Right lobe of liver (tissue), 4 donors: ENCODE measurements around the gene MUC4.
"Not testable (repeated sequence)": the region's sequence is repeated elsewhere in the genome, so short reads cannot be mapped to it uniquely, and the experiment has no call there.

Experiments used
- POLR2A ChIP-seq: fragments of 450-650 bp; IDR thresholded peaks from one replicate; pipeline ENCODE4 v1.6.1; 2017; ENCODE audit warnings: antibody characterized with exemption, mild to moderate bottlenecking
- TF ChIP-seq, protein P1 (sequence below), 4 donors: fragments of 200-600 bp in 3 of 4; fragments of 450-650 bp in 1 of 4; IDR thresholded peaks; one replicate each; pipeline versions ENCODE4 v1.5.1 to v1.8.0; 2016 to 2022; ENCODE audit warnings: antibody characterized with exemption in 4 of 4, mild to moderate bottlenecking in 2 of 4
- donor health status: DM: no; HTN: no; CAD: no.
- donor health status: DM: no; HTN: no; CAD: no.
- donor health status: DM: no; HTN: yes; CAD: no.

DNA sequence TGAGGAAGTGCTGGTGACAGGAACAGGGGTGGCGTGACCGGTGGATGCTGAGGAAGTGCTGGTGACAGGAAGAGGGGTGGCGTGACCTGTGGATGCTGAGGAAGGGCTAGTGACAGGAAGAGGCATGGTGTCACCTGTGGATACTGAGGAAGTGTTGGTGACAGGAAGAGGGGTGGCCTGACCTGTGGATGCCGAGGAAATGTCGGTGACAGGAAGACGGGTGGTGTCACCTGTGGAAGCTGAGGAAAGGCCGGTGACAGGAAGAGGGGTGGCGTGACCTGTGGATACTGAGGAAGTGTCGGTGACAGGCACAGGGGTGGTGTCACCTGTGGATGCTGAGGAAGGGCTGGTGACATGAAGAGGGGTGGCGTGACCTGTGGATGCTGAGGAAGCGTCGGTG is 30.5 kb downstream of the MUC4 start:
- TF ChIP-seq, protein P1, sequence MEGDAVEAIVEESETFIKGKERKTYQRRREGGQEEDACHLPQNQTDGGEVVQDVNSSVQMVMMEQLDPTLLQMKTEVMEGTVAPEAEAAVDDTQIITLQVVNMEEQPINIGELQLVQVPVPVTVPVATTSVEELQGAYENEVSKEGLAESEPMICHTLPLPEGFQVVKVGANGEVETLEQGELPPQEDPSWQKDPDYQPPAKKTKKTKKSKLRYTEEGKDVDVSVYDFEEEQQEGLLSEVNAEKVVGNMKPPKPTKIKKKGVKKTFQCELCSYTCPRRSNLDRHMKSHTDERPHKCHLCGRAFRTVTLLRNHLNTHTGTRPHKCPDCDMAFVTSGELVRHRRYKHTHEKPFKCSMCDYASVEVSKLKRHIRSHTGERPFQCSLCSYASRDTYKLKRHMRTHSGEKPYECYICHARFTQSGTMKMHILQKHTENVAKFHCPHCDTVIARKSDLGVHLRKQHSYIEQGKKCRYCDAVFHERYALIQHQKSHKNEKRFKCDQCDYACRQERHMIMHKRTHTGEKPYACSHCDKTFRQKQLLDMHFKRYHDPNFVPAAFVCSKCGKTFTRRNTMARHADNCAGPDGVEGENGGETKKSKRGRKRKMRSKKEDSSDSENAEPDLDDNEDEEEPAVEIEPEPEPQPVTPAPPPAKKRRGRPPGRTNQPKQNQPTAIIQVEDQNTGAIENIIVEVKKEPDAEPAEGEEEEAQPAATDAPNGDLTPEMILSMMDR (IDR thresholded peaks at IDR 0.05) = not testable (repeated sequence)
- not testable (repeated sequence) for TF ChIP-seq POLR2A
